GM18867 (cell line): ENCODE results near the gene DLST.

Experiments used
- ATAC-seq: cut with Tn5 transposase; IDR thresholded peaks from one replicate; pipeline ENCODE4 v1.9.1; 2021; ENCODE audit warnings: mild to moderate bottlenecking, moderate library complexity; ENCODE audit not compliant: unreplicated experiment

The DLST gene

DNA sequence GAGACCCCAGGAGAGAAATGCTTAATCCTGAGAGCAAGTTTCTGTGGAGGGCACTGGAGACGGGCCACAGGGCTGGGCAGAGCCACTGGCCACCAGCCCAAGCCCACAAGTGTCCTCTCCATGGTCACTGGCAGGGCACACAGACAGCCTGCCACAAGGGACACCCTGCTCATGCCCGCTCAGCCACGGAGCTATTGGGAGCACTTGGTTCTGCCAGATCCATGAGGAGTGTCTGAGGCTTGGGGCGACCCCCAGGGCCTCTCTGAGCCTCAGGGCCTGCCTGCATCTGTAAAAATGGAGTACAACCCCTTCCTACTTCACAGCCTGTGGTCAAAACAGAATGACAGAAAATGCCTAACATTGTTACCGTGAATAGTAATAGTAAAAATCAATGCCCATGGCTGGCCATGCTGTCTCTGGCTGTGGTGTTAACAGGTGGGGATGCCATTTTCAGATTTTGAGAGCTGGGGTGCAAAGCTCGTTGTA lies 70.5 kb downstream of the DLST start:
- no peak for ATAC-seq

GRCh38 chr14:74952697-74953484 lies 71.2 kb downstream of the DLST start:
- ATAC-seq = no peak
